NCI-H1105 (cell line): Measurements from ENCODE around the gene SYT12.

Source experiments
- DNase-seq: peaks from one replicate; lab custom pipeline; 2025; lab: John Stamatoyannopoulos, UW

Gene SYT12

DNA sequence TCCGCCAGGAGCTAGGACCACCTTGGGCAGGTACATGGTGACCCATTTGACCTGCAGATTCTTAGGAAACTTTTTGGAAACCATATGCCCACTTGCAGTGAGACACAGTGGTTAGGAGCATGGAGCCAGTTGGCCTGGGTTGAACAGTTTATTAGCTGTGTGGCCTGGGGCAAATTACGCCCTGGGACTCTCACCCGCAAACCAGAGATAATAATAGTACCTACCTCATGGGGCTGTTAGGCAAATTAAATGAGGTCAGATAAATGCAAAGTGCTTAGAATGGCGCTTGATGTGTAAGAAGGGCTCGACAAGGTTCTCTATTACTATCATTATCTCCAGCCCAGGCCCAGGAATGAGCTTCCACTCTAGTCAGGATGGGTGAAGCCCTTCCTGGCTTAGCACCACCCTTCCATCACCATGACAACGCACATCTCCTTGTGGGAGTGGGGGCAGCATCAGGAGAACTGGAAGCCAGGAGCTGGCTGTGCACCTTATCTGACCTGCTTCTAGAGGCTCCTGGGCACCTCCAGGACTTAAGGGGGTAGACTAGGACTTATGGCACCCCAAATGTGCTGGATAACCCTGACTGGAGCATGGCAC, 5.1 kb downstream of the SYT12 start:
- DNase-seq, result no peak

DNA sequence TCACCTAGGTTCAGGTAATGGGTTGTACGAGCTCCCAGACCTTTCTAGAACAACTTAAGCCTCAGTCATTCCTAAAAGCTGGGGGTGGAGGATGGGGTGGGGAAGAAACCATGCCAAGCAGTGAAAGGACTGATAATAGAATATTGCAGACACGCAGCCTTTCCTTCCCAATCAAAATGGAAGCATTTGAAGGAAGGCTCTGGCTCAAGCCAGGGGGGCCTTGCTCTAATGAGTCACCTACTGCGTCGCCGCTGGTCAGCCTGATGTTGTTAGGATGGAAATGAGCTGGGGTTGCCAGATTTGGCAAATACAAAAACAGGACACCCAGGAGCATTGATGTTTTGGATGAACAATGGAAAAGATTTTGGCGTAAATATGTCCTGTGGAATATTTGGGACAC, 6.2 kb downstream of the SYT12 start:
- DNase-seq, result no peak

DNA sequence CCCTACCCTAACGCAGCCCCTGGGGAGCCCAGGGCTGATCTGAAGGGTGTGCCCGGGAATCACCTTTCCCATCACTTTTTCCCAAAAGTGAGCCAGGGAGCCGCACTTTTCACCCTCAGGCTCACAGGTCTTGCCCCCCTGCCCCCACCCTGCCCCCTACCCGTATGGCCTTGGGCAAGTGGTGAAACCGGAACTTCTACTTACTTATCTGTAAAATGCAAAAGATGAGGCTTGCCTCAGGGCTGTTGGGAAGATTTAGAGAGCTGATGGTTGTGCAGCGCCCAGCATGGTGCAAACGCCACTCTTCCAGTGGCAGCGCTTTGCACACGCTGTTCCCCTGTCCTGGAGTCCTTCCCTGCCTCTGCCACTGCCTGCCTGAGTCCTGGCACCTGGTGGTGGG, 8.0 kb downstream of the SYT12 start:
- no peak for DNase-seq

DNA sequence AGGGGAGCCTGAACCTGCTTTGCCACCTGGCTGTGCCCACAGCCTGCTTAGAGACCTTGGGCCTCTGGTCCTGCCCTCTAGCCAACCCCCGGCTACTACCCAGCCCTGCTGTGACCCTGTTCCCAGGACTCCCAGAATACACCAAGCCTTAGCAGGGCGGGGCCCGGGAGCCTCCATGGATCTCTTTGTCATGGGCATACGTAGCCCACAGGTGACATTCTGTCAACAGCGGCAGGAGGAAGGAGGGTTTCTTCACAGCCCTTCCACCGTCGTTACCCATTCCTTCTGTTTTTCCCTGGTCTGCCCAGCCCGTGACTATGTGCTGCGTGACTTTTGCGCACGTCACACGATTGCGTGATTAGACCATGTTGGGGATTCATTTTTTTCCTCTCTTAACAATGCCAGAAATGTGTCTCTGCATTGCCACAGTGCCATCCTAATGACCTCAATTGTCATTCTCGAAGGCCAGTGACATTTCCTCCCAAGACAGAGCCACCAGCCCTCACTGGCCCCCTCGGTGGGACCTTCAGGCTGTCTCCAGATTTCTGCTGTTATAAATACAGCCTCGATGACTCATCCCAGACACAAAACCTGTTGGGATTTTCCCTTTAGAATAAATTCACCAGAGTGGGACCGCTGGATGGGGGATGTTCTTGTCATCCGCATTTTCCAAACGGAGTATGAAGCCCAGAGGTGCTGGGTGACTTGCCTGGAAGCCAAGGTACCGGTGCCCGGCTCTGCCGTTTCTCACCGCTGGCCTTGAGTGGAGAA, 9.0 kb downstream of the SYT12 start:
- DNase-seq, result no peak

DNA sequence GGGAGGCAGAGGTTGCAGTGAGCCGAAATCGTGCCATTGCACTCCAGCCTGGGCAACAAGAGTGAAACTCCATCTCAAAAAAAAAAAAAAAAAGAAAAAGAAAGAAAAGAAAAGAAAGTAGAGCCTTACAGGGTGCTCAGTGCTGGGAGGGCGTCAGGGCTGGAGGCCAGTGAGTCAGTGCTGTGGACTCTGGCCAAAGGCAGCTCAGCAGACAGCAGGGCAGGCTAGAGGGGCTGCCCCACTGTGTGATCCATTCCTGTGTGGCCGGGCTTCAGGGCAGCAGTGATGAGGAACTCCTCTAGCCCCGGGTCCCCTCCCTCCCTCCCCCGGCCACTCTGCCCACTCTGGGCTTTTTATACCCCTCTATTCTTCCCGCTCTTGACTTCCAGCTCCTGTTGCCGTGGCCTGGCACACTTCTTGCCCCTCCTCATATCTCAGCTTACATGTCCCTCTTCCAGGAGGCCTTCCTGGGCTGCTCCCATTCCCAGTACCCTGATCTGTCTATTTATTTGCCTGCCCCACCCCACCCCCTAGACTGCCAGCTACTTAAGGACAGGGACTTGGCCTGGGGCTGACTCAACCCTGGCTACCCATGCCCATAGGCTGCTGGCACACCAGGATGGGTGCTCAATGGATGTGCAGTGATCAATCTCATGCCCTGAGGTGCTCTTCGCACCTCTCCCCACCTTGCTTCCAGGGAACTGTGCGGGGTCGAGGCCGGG, 10.1 kb downstream of the SYT12 start:
- no peak for DNase-seq

DNA sequence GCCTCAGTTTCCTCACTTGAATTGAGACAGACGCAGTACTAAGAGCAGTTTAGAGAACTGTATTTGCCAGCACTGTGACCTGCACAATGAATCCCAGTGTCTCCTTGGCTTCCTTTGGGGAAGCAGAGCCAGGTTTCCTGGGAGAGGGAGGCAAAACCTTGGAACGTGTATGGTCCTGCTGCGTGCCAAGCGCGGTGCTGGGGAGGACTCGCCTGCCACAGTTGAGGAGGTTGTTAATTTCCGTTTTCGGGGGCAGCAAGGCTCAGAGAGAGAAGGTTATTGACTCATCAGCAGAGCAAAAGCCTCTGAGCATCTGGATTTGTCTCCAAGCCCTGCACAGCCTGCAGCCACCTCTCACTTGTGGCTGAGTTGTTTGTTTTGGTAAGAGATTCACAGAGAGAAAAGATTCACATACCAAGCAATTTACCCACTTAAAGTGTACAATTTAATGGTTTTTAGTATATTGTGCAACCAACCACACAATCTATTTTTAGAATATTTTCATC, 10.8 kb downstream of the SYT12 start:
- no peak for DNase-seq

DNA sequence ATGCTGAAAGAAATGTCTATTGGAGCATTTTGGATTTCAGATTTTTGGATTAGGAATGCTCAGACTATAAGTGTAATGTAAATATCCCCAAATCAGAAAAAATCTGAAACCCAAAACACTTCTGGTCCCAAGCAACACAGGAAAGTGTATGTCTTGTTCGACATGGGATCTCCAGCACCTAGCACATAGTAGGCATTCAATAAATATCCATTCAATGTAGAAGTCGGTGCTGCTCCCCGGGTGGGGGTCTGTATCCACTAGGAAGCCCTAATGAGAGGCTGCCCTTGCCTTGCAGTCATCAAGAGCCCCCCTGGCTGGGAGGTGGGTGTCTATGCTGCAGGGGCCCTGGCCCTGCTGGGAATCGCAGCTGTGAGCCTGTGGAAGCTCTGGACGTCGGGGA, 11.4 kb downstream of the SYT12 start:
- no peak for DNase-seq

DNA sequence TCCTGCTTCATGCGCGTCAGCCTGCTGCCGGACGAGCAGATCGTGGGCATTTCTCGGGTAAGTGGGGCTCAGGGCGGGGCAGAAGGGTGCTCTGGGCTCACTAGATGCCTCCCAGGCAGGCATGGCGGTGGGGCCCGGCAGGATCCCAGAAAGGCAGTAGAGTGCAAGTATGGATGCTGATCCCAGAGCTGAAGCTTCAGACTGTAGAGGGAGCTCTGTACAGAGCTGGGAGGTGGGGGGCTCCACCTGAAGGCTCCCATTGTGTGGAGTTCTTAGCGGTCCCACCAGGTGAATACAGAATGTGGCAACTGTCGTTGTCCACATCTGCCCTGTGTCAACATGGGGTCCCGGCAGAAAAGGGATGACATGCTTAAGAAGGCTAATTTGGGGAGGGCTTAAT, 17.2 kb downstream of the SYT12 start:
- no peak for DNase-seq

DNA sequence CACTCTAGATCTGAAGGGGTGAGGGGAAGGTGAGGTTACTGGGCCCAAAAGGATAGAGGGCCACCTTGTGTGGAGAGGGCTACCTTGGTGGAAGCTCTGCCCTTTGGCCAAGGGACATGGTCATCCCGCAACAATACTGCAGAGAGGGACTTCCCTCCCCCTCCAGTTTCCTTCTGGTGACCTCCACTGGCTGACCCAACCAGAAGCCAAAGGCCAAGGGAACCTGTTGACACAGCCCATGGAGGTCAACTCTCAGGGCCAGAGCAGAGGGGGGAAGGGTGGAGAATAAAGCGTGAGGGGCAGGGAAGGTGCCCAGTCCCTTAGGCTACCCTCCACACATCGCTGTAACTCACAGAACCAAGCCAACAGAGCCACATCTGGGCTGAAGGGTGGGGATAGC, 18.7 kb downstream of the SYT12 start:
- DNase-seq, result no peak

DNA sequence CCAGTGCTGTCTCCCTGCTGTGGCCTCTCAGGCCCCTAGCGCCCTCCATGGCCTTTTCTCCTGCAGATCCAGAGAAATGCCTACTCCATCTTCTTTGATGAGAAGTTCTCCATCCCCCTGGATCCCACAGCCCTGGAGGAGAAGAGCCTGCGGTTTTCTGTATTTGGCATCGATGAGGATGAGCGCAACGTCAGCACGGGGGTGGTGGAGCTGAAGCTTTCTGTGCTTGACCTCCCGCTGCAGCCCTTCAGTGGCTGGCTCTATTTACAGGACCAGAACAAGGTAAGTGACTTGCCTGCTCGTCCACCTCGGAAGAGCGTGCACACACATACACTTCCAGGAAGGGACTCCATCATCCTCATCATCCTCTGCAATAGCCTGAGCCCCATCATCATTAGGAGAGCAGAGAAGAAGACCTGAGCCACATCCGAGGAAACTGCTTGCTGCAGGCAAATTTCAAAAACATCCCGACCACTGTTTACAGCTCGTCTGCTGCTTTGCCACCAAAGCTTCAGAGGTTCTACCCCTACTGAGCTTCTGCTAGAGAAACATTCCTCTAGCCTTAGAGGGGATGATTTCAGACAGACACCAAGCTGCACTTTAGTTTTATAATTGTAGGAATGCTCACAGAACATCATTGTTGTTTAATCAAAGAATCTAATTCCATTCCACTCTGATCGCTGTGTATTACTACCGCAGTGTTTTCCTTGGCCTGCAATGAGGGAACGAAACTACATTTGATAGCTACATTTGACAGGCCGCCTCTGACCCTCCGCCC, 20.8 kb downstream of the SYT12 start:
- DNase-seq, result no peak

DNA sequence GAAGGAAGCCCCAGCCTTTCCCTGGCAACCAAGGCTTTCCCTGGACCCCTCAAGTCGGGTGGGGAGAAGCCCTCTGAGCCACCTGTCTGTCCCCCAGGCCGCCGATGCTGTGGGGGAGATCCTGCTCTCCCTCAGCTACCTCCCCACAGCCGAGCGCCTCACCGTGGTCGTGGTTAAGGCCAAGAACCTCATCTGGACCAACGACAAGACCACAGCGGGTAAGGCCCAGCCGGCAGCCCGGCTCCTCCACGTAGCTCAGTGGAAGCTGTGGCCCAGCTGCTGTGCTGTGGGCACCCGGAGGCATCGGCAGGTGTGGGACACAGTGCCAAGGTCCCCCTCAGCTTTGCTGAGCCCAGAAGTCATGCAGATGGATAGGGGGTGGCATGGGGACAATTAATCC, 21.6 kb downstream of the SYT12 start:
- DNase-seq, result no peak

DNA sequence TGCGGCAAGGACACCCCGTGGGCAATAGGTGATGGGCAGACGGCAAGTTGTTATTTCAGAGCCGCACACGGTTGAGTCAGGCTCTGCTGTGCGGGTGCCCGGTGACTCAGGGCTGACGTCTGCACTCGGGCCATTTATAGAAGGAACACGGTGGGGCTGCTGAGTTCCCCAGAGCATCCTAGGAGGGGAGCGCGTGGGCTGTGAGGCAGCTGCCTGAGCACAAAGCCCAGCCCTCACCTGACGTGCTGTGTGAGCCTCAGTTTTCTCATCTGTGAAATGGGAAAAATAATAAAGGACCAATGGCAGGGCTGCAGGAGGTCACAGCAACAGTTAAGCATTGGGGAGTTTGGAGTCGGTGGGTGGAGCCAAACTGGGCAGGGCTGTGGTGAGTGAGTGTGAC, 22.4 kb downstream of the SYT12 start:
- no peak for DNase-seq

DNA sequence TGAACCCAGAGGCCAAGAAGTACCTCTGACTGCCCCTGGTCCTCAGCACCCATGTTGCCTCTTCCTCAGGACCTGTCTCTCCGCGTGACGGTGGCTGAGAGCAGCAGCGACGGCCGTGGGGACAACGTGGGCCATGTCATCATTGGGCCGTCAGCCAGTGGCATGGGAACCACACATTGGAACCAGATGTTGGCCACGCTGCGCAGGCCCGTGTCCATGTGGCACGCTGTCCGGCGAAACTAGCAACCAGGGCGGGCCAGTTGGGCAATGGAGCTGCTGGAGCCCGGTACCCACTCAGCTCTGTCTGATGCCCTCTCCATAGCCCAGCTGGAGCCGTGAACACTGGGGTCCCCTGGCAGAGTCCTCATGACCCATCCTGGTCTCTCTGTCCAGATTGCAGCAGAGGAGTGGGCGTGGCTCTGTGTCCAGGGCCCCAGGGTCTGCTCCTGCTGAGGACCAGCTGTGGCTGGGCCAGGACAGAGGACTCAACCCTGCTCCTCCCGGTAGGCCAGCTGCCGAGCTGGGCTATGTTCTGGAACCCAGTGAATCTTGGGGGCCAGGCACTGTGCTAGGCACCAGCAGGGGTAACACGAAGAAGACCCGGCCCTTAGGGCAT, 25.7 kb downstream of the SYT12 start:
- DNase-seq, result no peak

DNA sequence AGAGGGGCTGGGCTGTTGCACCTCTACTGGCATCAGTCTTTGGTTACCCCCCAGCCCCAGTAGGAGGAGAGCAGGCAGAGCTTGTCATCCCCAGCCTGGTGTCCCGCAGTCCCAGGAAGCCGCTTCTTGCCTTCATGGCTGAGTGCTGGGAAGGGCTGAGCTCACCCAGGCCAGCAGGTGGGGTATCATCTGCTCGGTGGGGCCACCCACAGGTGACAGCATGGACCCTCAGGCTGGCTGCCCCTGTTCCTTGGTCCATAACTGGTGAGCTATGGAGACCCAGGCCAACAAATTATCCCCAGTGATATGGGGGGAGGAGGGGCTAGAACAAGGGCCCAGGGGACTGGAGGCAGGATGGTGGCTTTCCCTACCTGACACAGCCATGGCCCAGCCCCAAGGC, 27.2 kb downstream of the SYT12 start:
- DNase-seq, result no peak

DNA sequence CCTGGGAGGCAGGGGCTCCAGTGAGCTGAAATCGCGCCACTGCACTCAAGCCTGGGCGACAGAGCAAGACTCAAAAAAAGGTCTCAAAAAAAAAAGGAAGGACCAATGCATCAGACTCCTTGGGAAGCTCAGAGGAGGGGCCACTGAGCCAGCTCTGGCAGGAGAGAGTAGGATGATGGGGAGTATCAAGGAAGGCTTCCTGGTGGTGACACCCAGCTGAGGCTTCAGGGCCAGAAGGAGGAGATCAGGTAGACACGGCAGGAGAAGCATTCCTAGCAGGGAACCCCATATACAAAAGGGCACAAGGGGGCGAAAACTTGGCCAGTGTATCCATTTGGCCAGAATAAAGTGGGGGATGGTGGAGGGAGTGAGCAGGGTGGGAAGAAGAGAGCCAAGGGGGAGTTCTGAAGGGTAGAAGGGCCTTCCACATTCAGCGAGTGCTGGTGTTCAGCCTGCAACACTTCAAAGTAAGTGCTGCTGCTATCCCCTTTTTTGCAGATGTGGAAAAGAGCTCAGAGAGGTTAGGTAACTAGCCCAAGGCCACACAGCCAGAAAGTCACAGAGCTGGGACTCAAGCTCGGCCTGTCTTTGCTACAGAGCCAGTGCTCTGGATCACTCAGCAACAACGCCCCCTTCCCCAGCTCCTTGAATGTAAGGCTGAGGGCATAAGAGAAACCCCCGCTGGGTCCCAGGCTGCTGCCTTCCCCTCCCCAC, 28.4 kb downstream of the SYT12 start:
- DNase-seq, result no peak

DNA sequence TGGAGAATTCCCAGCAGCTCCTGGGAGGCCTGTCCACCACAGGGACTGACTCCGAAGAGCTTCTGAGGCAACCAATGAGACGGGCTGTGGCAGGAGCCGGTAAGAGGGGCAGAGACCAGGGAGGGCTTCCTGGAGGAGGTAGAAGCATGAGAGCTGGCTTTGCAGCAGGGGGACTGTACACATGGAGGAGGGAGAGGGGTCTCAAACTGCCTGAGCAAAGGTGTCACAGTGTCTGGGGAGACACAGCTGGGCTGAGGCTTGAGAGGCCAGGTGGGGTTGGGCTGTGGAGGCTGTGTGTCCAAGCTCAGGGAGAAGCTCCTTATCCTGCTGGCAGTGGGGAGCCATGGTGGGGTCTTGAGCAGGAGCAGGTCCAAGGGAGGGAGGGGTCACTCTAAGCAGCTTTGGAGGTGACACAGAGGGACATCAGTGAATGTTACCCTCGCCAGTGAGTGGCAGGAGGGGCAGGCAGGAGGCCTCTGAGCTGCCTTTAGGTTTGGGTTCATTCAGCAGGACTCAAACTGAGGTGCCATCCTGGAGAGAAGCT, 29.1 kb downstream of the SYT12 start:
- no peak for DNase-seq

DNA sequence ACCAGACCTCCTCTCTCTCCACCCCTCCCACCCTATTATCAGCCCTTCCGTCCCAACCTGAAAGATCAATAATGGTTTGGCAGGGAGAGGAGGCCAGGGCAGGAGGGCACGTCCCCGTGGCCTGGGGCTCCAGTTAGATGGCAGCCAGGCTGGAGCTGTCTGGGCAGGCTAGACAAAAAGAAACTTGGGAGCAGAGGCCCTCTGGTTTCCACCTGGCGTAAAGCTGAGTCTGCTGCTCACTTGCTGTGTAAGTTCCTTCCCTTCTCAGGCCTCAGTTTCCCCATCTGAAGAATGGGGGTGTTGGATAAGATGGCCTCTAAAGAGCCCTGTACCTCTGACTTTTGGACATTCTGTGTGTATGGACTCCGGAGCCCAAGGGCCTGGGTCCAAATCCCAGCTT, 30.0 kb downstream of the SYT12 start:
- DNase-seq, result no peak

DNA sequence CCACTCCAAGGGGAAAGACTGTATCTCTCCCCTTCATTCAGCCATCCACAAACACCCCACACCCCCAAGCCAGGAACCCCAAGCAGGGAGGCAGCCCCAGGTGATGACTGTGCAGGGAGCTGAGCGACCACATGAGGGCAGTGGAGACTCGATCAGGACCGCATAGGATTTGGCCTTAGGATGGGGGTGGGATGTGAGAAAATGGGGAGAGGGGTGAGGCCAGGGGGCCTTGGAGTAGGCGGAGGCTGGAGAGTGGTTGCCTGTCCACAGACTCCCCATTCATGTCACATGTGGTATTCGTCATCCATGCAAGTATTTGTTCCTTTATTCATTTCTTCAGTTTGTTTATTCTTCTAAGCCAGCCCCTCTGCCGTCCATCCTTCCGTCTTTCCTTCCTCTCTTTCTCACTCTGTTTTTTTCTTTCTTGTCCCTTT, 31.0 kb downstream of the SYT12 start:
- peak; percentile 5 for DNase-seq

DNA sequence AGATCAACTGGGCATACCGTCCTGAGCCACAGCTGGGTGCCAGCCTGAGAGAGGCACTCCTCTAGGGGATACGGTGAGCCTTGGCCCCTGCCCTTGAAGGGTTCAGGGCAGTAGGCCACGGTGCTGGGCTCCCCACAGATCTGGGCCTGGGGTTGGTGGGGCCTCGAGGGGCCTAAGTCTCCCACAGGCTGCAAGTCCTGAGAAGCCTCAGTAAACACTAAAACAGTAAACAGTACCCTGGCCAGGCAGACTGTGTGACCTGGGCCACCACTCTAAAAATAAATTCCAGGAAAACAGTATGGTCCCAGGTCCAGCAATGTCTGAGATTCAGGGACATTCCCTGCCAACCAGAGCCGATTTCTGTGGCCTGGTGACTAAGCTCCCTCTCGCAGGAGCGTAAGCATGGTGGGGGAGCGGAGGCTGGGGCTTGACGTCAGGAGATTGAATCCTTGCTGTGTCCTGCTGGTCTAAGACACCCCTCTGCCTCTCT, 31.5 kb downstream of the SYT12 start:
- no peak for DNase-seq

DNA sequence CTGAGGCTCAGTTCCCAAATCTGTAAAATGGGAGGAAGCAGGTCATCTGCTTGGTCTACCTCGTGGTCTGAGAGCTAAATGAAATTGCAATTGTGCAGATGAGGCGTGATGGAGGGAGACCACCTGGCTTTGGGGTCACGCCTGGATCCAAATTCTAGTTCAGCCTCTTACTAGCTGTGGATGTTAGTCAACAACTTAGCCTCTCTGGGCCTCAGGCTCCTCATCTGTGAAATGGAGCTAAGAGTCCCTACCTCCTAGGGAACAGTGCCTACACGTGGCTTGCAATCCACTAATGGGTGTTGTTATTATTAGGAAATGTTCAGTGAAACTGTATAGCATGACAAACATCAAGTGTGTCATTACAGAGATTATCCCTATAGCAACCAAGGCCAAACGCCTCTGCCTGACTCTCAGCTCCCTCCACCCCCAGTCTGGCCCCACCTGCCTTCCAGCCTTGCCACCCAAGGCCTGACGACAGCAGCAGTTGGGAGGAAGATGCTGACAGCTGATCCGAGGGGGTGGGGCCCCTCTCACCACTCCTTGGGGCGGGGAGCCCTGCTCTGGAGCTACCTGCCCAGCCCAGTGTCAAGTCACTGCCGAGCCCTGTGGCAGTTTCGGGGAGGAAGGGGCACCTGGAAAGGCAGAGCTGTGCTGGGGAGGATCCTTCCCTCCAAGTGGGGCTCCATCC, 32.0 kb downstream of the SYT12 start:
- peak; percentile 74 for DNase-seq
